GM23248 (cell line): Measurements from ENCODE around the gene CC2D2A. TPM values are rescaled to one million over a fixed set of nuclear protein-coding genes. Genes with fewer than 3 reads are reported as not detected.

Source experiments
- DNase-seq: peaks from one replicate; pipeline ENCODE4 v3.0.0-alpha.2; 2015
- H2AFZ ChIP-seq: fragments of 200-600 bp; sonication (generic); 2 replicates; pipeline ENCODE4 v1.6.1; 2016; ENCODE audit warnings: antibody characterized with exemption
- H3F3A ChIP-seq: fragments of 200-600 bp; sonication (generic); 2 replicates; pipeline ENCODE4 v1.6.1; 2016; ENCODE audit warnings: mild to moderate bottlenecking, antibody characterized with exemption, mixed run types; ENCODE audit not compliant: insufficient read depth
- H3K27ac ChIP-seq: fragments of 200-600 bp; sonication (generic); 2 replicates; pipeline ENCODE4 v1.5.1; 2016; ENCODE audit warnings: mild to moderate bottlenecking
- H3K27me3 ChIP-seq: fragments of 200-600 bp; sonication (generic); replicated peaks from 2 replicates; pipeline ENCODE4 v1.6.1; 2016; ENCODE audit warnings: mild to moderate bottlenecking; ENCODE audit not compliant: insufficient read depth
- H3K36me3 ChIP-seq: fragments of 200-600 bp; sonication (generic); 2 replicates; pipeline ENCODE4 v1.6.1; 2016; ENCODE audit warnings: low read depth, mild to moderate bottlenecking
- H3K4me1 ChIP-seq: fragments of 200-600 bp; sonication (generic); 2 replicates; pipeline ENCODE4 v1.6.1; 2016; ENCODE audit warnings: mild to moderate bottlenecking; ENCODE audit not compliant: insufficient read depth
- H3K4me2 ChIP-seq: fragments of 200-600 bp; sonication (generic); one replicate; pipeline ENCODE4 v1.6.1; 2016; ENCODE audit warnings: mild to moderate bottlenecking; ENCODE audit not compliant: unreplicated experiment
- H3K4me3 ChIP-seq: fragments of 200-600 bp; sonication (generic); 2 replicates; pipeline ENCODE4 v1.5.1; 2016; ENCODE audit warnings: mild to moderate bottlenecking
- H3K79me2 ChIP-seq: fragments of 200-600 bp; sonication (generic); 2 replicates; pipeline ENCODE4 v1.6.1; 2016; ENCODE audit warnings: mild to moderate bottlenecking; ENCODE audit not compliant: insufficient read depth
- H3K9ac ChIP-seq: fragments of 200-600 bp; sonication (generic); 2 replicates; pipeline ENCODE4 v1.6.1; 2016; ENCODE audit warnings: mild to moderate bottlenecking
- H3K9me2 ChIP-seq: fragments of 200-600 bp; sonication (generic); 2 replicates; pipeline ENCODE4 v1.6.1; 2016; ENCODE audit warnings: mixed run types, mild to moderate bottlenecking, moderate library complexity; ENCODE audit not compliant: insufficient read depth
- H3K9me3 ChIP-seq: fragments of 200-600 bp; sonication (generic); one replicate; pipeline ENCODE4 v1.6.1; 2017; ENCODE audit warnings: low read depth
- H4K20me1 ChIP-seq: fragments of 200-600 bp; sonication (generic); 2 replicates; pipeline ENCODE4 v1.6.0; 2016; ENCODE audit not compliant: insufficient read depth
- EZH2 ChIP-seq: fragments of 200-600 bp; sonication (generic); IDR thresholded peaks from 2 replicates; pipeline ENCODE4 v1.6.1; 2018; ENCODE audit warnings: antibody characterized with exemption, mild to moderate bottlenecking; ENCODE audit not compliant: insufficient read depth, poor library complexity, severe bottlenecking
- EZH2phosphoT487 ChIP-seq: fragments of 200-600 bp; sonication (generic); IDR thresholded peaks from 2 replicates; pipeline ENCODE4 v1.6.1; 2018; ENCODE audit warnings: antibody characterized with exemption, moderate library complexity, mild to moderate bottlenecking, low read depth; ENCODE audit not compliant: insufficient read depth
- WGBS, 2 experiments: methylation state at CpG; one replicate each; pipeline ENCODE4 v1.1.6; 2015 to 2017; ENCODE audit warnings: low lambda C conversion rate in 2 of 2, low coverage in 1 of 2; ENCODE audit errors: missing lambda C conversion rate in 2 of 2; 5-methylcytosine and 5-hydroxymethylcytosine counted together
- in situ Hi-C: fragments of 300-500 bp; cut with MboI; formaldehyde crosslinking; loops from 2 replicates; pipeline ENCODE4 v1.15.0; 2020
- polyA plus RNA-seq: library from polyadenylated mRNA; unstranded; fragments of >200 nt; fragmentation: Nextera tagmentation; extraction: Ambion mirVana; gene quantifications from 2 replicates; pipeline ENCODE4 v1.2.1, GENCODE V29; 2016
- total RNA-seq: library from RNA; depleted of rRNA; stranded (reverse); fragments of >200 nt; shearing (Covaris generic); gene quantifications from 2 replicates; pipeline ENCODE4 v1.2.3, GENCODE V29; 2014

Gene CC2D2A
- total and polyA plus RNA-seq, 2 experiments from 2014 or later = 10.2 to 11.5 TPM

GRCh38 chr4:15466596-15466995 lies 3.1 kb upstream of the CC2D2A start:
- H3K27ac ChIP-seq = no peak overlapping the region
- no peaks in the 10 kb centered on the region for H3K79me2 ChIP-seq
- H2AFZ ChIP-seq = no peak overlapping the region
- H3K9ac ChIP-seq = no peak overlapping the region
- H3K9me2 ChIP-seq = no peaks in the 10 kb centered on the region
- WGBS, 2 experiments = 31 to 63% methylated on average over 1 of the region's 1 CpG
- no peaks in the 10 kb centered on the region for H3K9me3 ChIP-seq
- H3K4me2 ChIP-seq = no peak overlapping the region
- no peaks in the 10 kb centered on the region for H3F3A ChIP-seq
- DNase-seq = no peak
- no peaks in the 10 kb centered on the region for H4K20me1 ChIP-seq
- no peak overlapping the region for H3K4me3 ChIP-seq
- H3K27me3 ChIP-seq = peaks cover 5% of the 10 kb centered on the region; the same call in 1 of the 2 replicates
- H3K4me1 ChIP-seq = no peaks in the 10 kb centered on the region
- no peak for TF ChIP-seq EZH2phosphoT487
- no peak for TF ChIP-seq EZH2
- in situ Hi-C loops = no loop called here
- H3K36me3 ChIP-seq = no peaks in the 10 kb centered on the region

- peak; percentile 33 for DNase-seq
- H3K27ac ChIP-seq = peak overlapping the region; percentile 54
- in situ Hi-C loops = no loop called here
Measured at GRCh38 chr4:15470128-15470475, 420 bp downstream of the CC2D2A start.

GRCh38 chr4:15476396-15476795 lies 6.7 kb downstream of the CC2D2A start:
- H3K4me3 ChIP-seq = no peak overlapping the region
- no peak overlapping the region for H3K27ac ChIP-seq
- no peak for TF ChIP-seq EZH2phosphoT487
- TF ChIP-seq EZH2 = no peak
- H3K4me1 ChIP-seq = peaks cover 9% of the 10 kb centered on the region; the same call in 1 of the 2 replicates
- in situ Hi-C loops = loop anchor here (25.0 kb wide), 1 partner anchor 486 kb away; the partner anchor contains the start of gene FGFBP2
- H3K27me3 ChIP-seq = no peaks in the 10 kb centered on the region
- H3K9me2 ChIP-seq = no peaks in the 10 kb centered on the region
- no peak overlapping the region for H3K9ac ChIP-seq
- no peak overlapping the region for H2AFZ ChIP-seq
- no peaks in the 10 kb centered on the region for H3F3A ChIP-seq
- no peak for DNase-seq
- no peaks in the 10 kb centered on the region for H3K79me2 ChIP-seq
- no peaks in the 10 kb centered on the region for H4K20me1 ChIP-seq
- H3K9me3 ChIP-seq = no peaks in the 10 kb centered on the region
- no peaks in the 10 kb centered on the region for H3K36me3 ChIP-seq
- 82 to 88% methylated on average over 5 of the region's 5 CpGs for WGBS, 2 experiments
- no peak overlapping the region for H3K4me2 ChIP-seq

More at GRCh38 chr4:15470128-15470475, 420 bp downstream of the CC2D2A start:
- no peaks in the 10 kb centered on the region for H3K79me2 ChIP-seq
- no peaks in the 10 kb centered on the region for H3K36me3 ChIP-seq
- no peaks in the 10 kb centered on the region for H3K9me3 ChIP-seq
- no peaks in the 10 kb centered on the region for H3F3A ChIP-seq
- H3K4me3 ChIP-seq = peak overlapping the region; percentile 83
- H3K9me2 ChIP-seq = no peaks in the 10 kb centered on the region
- WGBS, 2 experiments = 0 to 4% methylated on average over 3 of the region's 3 CpGs
- H3K9ac ChIP-seq = peak overlapping the region; percentile 81
- H4K20me1 ChIP-seq = no peaks in the 10 kb centered on the region
- H3K27me3 ChIP-seq = no peaks in the 10 kb centered on the region
- peak overlapping the region; percentile 93 for H3K4me2 ChIP-seq
- no peaks in the 10 kb centered on the region for H3K4me1 ChIP-seq
- peak overlapping the region; percentile 93 for H2AFZ ChIP-seq
- TF ChIP-seq EZH2 = no peak
- TF ChIP-seq EZH2phosphoT487 = no peak

GRCh38 chr4:15478724-15479088 lies 9.0 kb downstream of the CC2D2A start:
- no peaks in the 10 kb centered on the region for H3K9me2 ChIP-seq
- H3K4me2 ChIP-seq = no peak overlapping the region
- WGBS, 2 experiments = 34 to 37% methylated on average over 5 of the region's 5 CpGs
- H3K9ac ChIP-seq = 0 out of 2 replicates have a peak overlapping the region, but pooled peaks have one; percentile 82
- TF ChIP-seq EZH2phosphoT487 (no peak), EZH2 (no peak)
- in situ Hi-C loops = loop anchor here (25.0 kb wide), 1 partner anchor 484 kb away; the partner anchor contains the start of gene FGFBP2
- no peaks in the 10 kb centered on the region for H3K27me3 ChIP-seq
- DNase-seq = no peak
- peaks cover 9% of the 10 kb centered on the region; the same call in 1 of the 2 replicates for H3K4me1 ChIP-seq
- H3K36me3 ChIP-seq = no peaks in the 10 kb centered on the region
- no peaks in the 10 kb centered on the region for H4K20me1 ChIP-seq
- no peaks in the 10 kb centered on the region for H3K79me2 ChIP-seq
- no peak overlapping the region for H3K27ac ChIP-seq
- no peaks in the 10 kb centered on the region for H3K9me3 ChIP-seq
- H3K4me3 ChIP-seq = no peak overlapping the region
- H3F3A ChIP-seq = no peaks in the 10 kb centered on the region
- H2AFZ ChIP-seq = peak overlapping the region; percentile 93
